Choroid plexus epithelial cell (primary cell): Measurements from ENCODE around the gene RBMXL3.
A peak's percentile ranks its signal among the peaks of the same experiment; 100 is the strongest.

Source experiments
- DNase-seq: peaks from one replicate; pipeline ENCODE4 v3.0.0-alpha.2; 2010; ENCODE audit warnings: low read depth
- H3K4me3 ChIP-seq: 2 replicates; pipeline ENCODE4 v1.5.1; 2011; ENCODE audit warnings: low read depth, mild to moderate bottlenecking, control low read depth, low read length, moderate library complexity
- TF ChIP-seq, protein P1 (sequence below): conservative IDR thresholded peaks from 2 replicates; pipeline ENCODE4 v1.5.1; 2011; ENCODE audit warnings: low read depth, mild to moderate bottlenecking, control low read depth, inconsistent platforms, low read length, moderate library complexity

The RBMXL3 gene

GRCh38 chrX:115189110-115189509, at the start of gene RBMXL3:
RBMXL3 (plus strand) TSS chrX:115189410; CDS start chrX:115189442, 32 bp downstream.
- H3K4me3 ChIP-seq = no peak within 1 kb of the TSS
- no peak for DNase-seq
- TF ChIP-seq, protein P1, sequence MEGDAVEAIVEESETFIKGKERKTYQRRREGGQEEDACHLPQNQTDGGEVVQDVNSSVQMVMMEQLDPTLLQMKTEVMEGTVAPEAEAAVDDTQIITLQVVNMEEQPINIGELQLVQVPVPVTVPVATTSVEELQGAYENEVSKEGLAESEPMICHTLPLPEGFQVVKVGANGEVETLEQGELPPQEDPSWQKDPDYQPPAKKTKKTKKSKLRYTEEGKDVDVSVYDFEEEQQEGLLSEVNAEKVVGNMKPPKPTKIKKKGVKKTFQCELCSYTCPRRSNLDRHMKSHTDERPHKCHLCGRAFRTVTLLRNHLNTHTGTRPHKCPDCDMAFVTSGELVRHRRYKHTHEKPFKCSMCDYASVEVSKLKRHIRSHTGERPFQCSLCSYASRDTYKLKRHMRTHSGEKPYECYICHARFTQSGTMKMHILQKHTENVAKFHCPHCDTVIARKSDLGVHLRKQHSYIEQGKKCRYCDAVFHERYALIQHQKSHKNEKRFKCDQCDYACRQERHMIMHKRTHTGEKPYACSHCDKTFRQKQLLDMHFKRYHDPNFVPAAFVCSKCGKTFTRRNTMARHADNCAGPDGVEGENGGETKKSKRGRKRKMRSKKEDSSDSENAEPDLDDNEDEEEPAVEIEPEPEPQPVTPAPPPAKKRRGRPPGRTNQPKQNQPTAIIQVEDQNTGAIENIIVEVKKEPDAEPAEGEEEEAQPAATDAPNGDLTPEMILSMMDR = no peak

DNA sequence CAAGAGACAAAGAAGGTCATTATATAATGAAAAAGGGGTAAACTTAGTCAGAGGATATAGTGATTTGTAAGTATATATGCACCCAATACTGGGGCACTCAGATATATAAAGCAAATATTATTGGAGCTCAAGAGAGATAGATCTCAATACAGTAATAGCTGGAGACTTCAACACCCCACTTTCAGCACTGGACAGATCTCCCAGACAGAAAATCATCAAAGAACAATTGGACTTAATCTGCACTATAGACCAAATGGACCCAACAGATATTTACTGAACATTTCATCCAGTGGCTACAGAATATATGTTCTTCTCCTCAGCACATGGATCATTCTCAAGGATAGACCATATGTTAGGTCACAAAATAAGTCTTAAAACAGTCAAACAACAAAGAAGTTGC, 47.2 kb upstream of the RBMXL3 start:
- TF ChIP-seq, protein P1 = no peak
- DNase-seq = no peak
- no peak overlapping the region for H3K4me3 ChIP-seq

DNA sequence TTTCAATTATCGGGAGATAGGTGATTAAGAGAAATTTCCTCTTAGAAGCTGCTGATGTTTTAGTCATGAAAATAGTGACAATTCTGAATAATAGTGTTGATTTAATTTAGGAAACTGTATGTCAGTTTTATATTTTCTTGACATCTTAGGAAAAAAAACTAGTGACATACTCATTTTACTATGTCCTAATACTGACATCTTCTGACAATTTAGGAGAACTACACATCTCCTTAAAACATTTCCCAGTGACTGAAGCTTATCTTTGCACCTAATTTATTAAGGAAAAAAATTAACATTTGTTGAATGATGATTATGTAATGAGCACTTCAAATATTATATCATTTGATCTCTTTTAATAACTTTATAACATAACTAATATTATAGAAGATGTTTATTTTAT, 42.0 kb upstream of the RBMXL3 start:
- no peak overlapping the region for H3K4me3 ChIP-seq
- DNase-seq = peak; percentile 36
- TF ChIP-seq, protein P1 = peak; percentile 41

- DNase-seq = no peak
- TF ChIP-seq, protein P1 = no peak
- no peak overlapping the region for H3K4me3 ChIP-seq
Observed at GRCh38 chrX:115173181-115173580, 16.0 kb upstream of the RBMXL3 start.

GRCh38 chrX:115174548-115174947, 14.7 kb upstream of the RBMXL3 start:
- no peak for DNase-seq
- H3K4me3 ChIP-seq = no peak overlapping the region
- TF ChIP-seq, protein P1 = no peak

- no peak overlapping the region for H3K4me3 ChIP-seq
- TF ChIP-seq, protein P1 = no peak
- DNase-seq = peak; percentile 30
Observed at GRCh38 chrX:115177932-115178331, 11.3 kb upstream of the RBMXL3 start.

GRCh38 chrX:115178473-115178872, 10.7 kb upstream of the RBMXL3 start:
- TF ChIP-seq, protein P1 = no peak

More at GRCh38 chrX:115178473-115178872, 10.7 kb upstream of the RBMXL3 start:
- DNase-seq = no peak
- H3K4me3 ChIP-seq = no peak overlapping the region
